DND-41 (cell line): ENCODE data around the gene VIT.

ENCODE experiments used
- ATAC-seq: fragments of 200-7000 bp; cut with Tn5 transposase; 3 replicates; pipeline ENCODE4 v1.9.1; 2021; ENCODE audit warnings: low read depth; ENCODE audit not compliant: insufficient read depth
- DNase-seq: peaks from one replicate; pipeline ENCODE4 v3.0.0-alpha.2; 2020
- H2AFZ ChIP-seq: 2 replicates; pipeline ENCODE4 v1.6.0; 2012; ENCODE audit warnings: low read depth, low read length
- H3K27ac ChIP-seq: 2 replicates; pipeline ENCODE4 v1.5.1; 2012; ENCODE audit warnings: low read length, inconsistent platforms
- H3K27me3 ChIP-seq: fragments of 200-600 bp; sonication (generic); 2 replicates; pipeline ENCODE4 v1.6.0; 2012; ENCODE audit warnings: low read length, mild to moderate bottlenecking, inconsistent platforms; ENCODE audit not compliant: insufficient read depth, poor library complexity
- H3K36me3 ChIP-seq: 2 replicates; pipeline ENCODE4 v1.5.1; 2012; ENCODE audit warnings: low read length, inconsistent platforms; ENCODE audit not compliant: insufficient read depth
- H3K4me1 ChIP-seq: 2 replicates; pipeline ENCODE4 v1.5.1; 2012; ENCODE audit warnings: mild to moderate bottlenecking, low read length; ENCODE audit not compliant: insufficient read depth
- H3K4me2 ChIP-seq: 2 replicates; pipeline ENCODE4 v1.6.0; 2012; ENCODE audit warnings: mild to moderate bottlenecking, moderate library complexity, low read length, inconsistent platforms; ENCODE audit not compliant: insufficient read depth
- H3K4me3 ChIP-seq, 2 experiments: fragments of 200-600 bp in 1 of 2; shearing (Covaris generic) in 1 of 2; 2 replicates each; pipeline ENCODE4 v1.5.1; 2012 to 2016; ENCODE audit warnings: inconsistent platforms in 2 of 2, low read length in 2 of 2, mild to moderate bottlenecking in 2 of 2, low read depth in 1 of 2, moderate library complexity in 1 of 2
- H3K79me2 ChIP-seq: 2 replicates; pipeline ENCODE4 v1.6.0; 2012; ENCODE audit warnings: low read length, inconsistent platforms; ENCODE audit not compliant: insufficient read depth
- H3K9ac ChIP-seq: 2 replicates; pipeline ENCODE4 v1.6.0; 2012; ENCODE audit warnings: low read depth, mild to moderate bottlenecking, inconsistent platforms, low read length, moderate library complexity
- H3K9me3 ChIP-seq: 2 replicates; pipeline ENCODE4 v1.5.1; 2012; ENCODE audit warnings: low read length, moderate library complexity, mild to moderate bottlenecking, inconsistent platforms; ENCODE audit not compliant: insufficient read depth, severe bottlenecking
- H4K20me1 ChIP-seq: 2 replicates; pipeline ENCODE4 v1.6.0; 2012; ENCODE audit warnings: low read length; ENCODE audit not compliant: insufficient read depth
- EZH2 ChIP-seq: IDR thresholded peaks from 3 replicates; pipeline ENCODE4 v1.6.1; 2012; ENCODE audit warnings: borderline replicate concordance, low read depth, mild to moderate bottlenecking, moderate library complexity, low read length, inconsistent platforms; ENCODE audit not compliant: severe bottlenecking
- TF ChIP-seq, protein P1 (sequence below): IDR thresholded peaks from 2 replicates; pipeline ENCODE4 v1.5.1; 2012; ENCODE audit warnings: borderline replicate concordance, low read length, moderate library complexity, mild to moderate bottlenecking; ENCODE audit not compliant: poor library complexity, severe bottlenecking; ENCODE audit errors: extremely low read depth

The VIT gene

DNA sequence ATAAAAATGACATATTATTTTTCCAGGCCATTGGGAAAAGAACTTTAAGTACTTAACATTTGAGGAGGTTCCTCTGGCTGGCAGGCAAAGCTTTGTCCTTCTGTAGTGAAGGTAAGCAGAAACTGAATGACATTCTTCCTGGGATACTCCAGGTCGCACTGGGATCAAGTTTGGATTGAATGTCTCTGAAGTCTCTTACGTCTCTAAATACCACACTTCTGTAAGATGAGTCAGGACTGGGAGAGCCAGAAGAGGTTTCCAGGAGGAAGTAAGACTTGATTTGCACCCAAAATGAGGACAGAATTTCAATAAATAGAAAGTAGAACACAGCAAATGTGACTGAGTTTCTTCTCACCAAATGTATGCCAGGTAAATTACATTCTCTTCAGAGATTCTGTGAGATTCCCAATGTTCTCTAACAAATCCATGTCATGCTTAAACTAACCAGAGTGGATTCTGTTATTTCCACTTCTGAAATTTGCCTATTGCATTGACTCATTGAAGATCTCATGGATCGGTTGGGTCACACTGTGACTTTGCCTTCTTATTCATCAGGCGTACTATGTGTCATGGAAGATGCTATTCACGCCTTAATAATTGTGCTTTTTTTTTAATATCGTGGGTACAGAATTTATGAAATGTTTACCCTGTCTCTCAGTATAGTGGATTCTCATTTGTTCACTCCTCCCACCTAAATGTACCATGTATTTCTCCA is 25.5 kb upstream of the VIT start:
- no peak for DNase-seq
- H3K4me3 ChIP-seq = no peak overlapping the region
- no peak for ATAC-seq
- no peaks in the 10 kb centered on the region for H3K4me1 ChIP-seq
- H3K27me3 ChIP-seq = peaks cover 10% of the 10 kb centered on the region
- no peak overlapping the region for H2AFZ ChIP-seq
- H3K9me3 ChIP-seq = no peaks in the 10 kb centered on the region
- H4K20me1 ChIP-seq = no peaks in the 10 kb centered on the region
- TF ChIP-seq EZH2 = no peak
- TF ChIP-seq, protein P1, sequence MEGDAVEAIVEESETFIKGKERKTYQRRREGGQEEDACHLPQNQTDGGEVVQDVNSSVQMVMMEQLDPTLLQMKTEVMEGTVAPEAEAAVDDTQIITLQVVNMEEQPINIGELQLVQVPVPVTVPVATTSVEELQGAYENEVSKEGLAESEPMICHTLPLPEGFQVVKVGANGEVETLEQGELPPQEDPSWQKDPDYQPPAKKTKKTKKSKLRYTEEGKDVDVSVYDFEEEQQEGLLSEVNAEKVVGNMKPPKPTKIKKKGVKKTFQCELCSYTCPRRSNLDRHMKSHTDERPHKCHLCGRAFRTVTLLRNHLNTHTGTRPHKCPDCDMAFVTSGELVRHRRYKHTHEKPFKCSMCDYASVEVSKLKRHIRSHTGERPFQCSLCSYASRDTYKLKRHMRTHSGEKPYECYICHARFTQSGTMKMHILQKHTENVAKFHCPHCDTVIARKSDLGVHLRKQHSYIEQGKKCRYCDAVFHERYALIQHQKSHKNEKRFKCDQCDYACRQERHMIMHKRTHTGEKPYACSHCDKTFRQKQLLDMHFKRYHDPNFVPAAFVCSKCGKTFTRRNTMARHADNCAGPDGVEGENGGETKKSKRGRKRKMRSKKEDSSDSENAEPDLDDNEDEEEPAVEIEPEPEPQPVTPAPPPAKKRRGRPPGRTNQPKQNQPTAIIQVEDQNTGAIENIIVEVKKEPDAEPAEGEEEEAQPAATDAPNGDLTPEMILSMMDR = no peak
- no peaks in the 10 kb centered on the region for H3K36me3 ChIP-seq
- H3K79me2 ChIP-seq = no peaks in the 10 kb centered on the region
- H3K27ac ChIP-seq = no peak overlapping the region
- no peak overlapping the region for H3K9ac ChIP-seq
- no peak overlapping the region for H3K4me2 ChIP-seq

DNA sequence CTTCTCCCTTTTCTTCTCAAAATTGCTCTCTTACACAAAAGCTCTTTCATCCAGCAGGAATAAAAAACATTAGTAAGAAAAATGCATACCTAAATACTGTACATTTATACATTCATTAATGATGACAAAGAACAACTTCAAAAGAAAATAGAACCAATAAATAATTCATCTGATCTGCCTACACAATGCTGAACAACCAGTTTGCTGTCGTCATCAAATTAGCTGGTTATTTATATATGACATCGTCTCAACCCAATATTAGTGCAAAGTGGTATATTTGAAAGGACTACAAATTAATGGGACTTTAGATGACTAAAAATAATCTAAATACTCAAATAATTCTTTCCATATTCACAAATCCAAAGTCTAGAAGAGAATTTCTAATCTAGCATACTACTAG is 24.8 kb upstream of the VIT start:
- no peak overlapping the region for H2AFZ ChIP-seq
- no peaks in the 10 kb centered on the region for H3K79me2 ChIP-seq
- no peak overlapping the region for H3K9ac ChIP-seq
- no peaks in the 10 kb centered on the region for H4K20me1 ChIP-seq
- H3K4me2 ChIP-seq = no peak overlapping the region
- ATAC-seq (no peak), DNase-seq (no peak)
- no peaks in the 10 kb centered on the region for H3K4me1 ChIP-seq
- peaks cover 14% of the 10 kb centered on the region for H3K27me3 ChIP-seq
- no peaks in the 10 kb centered on the region for H3K36me3 ChIP-seq
- TF ChIP-seq EZH2 = no peak
- TF ChIP-seq, protein P1 = no peak
- no peaks in the 10 kb centered on the region for H3K9me3 ChIP-seq
- H3K4me3 ChIP-seq = no peak overlapping the region
- no peak overlapping the region for H3K27ac ChIP-seq

DNA sequence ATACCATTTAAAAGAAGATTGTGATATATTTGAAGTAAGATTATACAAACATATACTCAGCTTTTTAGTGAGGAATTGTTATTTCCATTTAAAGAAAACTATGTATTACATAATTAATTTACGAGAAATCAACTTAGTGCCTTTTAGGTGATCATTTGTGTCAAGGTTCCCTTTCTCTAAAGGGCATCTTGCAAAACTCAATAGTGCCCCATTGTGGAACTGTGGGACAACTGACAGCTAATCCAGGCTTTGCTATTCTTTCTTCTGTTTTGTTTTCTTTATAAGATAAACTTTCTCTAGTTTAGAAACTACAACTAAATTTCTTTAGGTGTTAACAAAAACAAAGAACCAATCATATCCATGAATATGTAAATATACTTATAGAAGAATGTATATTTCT is 24.3 kb upstream of the VIT start:
- TF ChIP-seq, protein P1 = peak; percentile 34
- TF ChIP-seq EZH2 = no peak
- DNase-seq (no peak), ATAC-seq (no peak)
- H3K4me3 ChIP-seq = no peak overlapping the region
- no peaks in the 10 kb centered on the region for H4K20me1 ChIP-seq
- H3K4me2 ChIP-seq = no peak overlapping the region
- H3K36me3 ChIP-seq = no peaks in the 10 kb centered on the region
- H3K9me3 ChIP-seq = no peaks in the 10 kb centered on the region
- no peak overlapping the region for H3K9ac ChIP-seq
- H3K79me2 ChIP-seq = no peaks in the 10 kb centered on the region
- H3K27ac ChIP-seq = no peak overlapping the region
- peaks cover 14% of the 10 kb centered on the region for H3K27me3 ChIP-seq
- H2AFZ ChIP-seq = no peak overlapping the region
- no peaks in the 10 kb centered on the region for H3K4me1 ChIP-seq
